Activated T-helper 17 cell treated with anti-CD3 and anti-CD28 coated beads, Interleukin-2, amount 50 U/mL, for 72 hours (primary cell): Measurements from ENCODE around the gene MYLIP. TPM values are rescaled to one million over a fixed set of nuclear protein-coding genes. Genes with fewer than 3 reads are reported as not detected.

ENCODE experiments used
- ATAC-seq: fragments of 150-1000 bp; cut with Tn5 transposase; replicated peaks from 2 replicates; pipeline ENCODE4 v1.10.0; 2021; ENCODE audit warnings: mild to moderate bottlenecking, moderate library complexity
- H3K27ac Mint-ChIP-seq: one replicate; pipeline ENCODE4 v1.8.0; 2022; ENCODE audit warnings: mixed read lengths
- H3K27me3 Mint-ChIP-seq: one replicate; pipeline ENCODE4 v1.8.0; 2022; ENCODE audit warnings: mixed read lengths
- H3K36me3 Mint-ChIP-seq: one replicate; pipeline ENCODE4 v1.8.0; 2022; ENCODE audit warnings: low read depth, mild to moderate bottlenecking, mixed read lengths
- H3K4me1 Mint-ChIP-seq: one replicate; pipeline ENCODE4 v1.8.0; 2022; ENCODE audit warnings: mixed read lengths
- H3K4me3 Mint-ChIP-seq: one replicate; pipeline ENCODE4 v1.8.0; 2022; ENCODE audit warnings: mild to moderate bottlenecking, mixed read lengths
- H3K9me3 Mint-ChIP-seq: one replicate; pipeline ENCODE4 v1.8.0; 2022; ENCODE audit warnings: mixed read lengths
- total RNA-seq, 2 donors: library from RNA; stranded (reverse); gene quantifications; one replicate each; pipeline ENCODE4 v1.2.3, GENCODE V29; 2022

Gene MYLIP
- total RNA-seq, 2 donors from 2014 or later, result 5.4 to 6.0 TPM

- Mint-ChIP-seq H3K4me3 (no peak overlapping the region), H3K4me1 (peaks cover 5% of the 10 kb centered on the region), H3K27me3 (peaks cover 6% of the 10 kb centered on the region), H3K36me3 (no peaks in the 10 kb centered on the region), H3K27ac (no peak overlapping the region), H3K9me3 (peaks cover 5% of the 10 kb centered on the region)
- ATAC-seq, result peak; percentile 46
Measured at GRCh38 chr6:16097382-16098171, 31.3 kb upstream of the MYLIP start.

GRCh38 chr6:16098211-16098610, 30.7 kb upstream of the MYLIP start:
- Mint-ChIP-seq H3K9me3 (peaks cover 5% of the 10 kb centered on the region), H3K4me1 (peaks cover 5% of the 10 kb centered on the region), H3K36me3 (no peaks in the 10 kb centered on the region), H3K4me3 (no peak overlapping the region), H3K27ac (no peak overlapping the region), H3K27me3 (peaks cover 3% of the 10 kb centered on the region)
- no peak for ATAC-seq

GRCh38 chr6:16102208-16102607, 26.7 kb upstream of the MYLIP start:
- H3K27ac Mint-ChIP-seq, result no peak overlapping the region

GRCh38 chr6:16103722-16104121, 25.2 kb upstream of the MYLIP start:
- no peak for ATAC-seq
- no peaks in the 10 kb centered on the region for H3K4me1 Mint-ChIP-seq
- no peak overlapping the region for H3K4me3 Mint-ChIP-seq
- no peaks in the 10 kb centered on the region for H3K27me3 Mint-ChIP-seq
- no peak overlapping the region for H3K27ac Mint-ChIP-seq
- H3K36me3 Mint-ChIP-seq, result no peaks in the 10 kb centered on the region
- peaks cover 5% of the 10 kb centered on the region for H3K9me3 Mint-ChIP-seq

More at GRCh38 chr6:16102208-16102607, 26.7 kb upstream of the MYLIP start:
- Mint-ChIP-seq H3K4me3 (no peak overlapping the region), H3K4me1 (peaks cover under 1% of the 10 kb centered on the region), H3K27me3 (no peaks in the 10 kb centered on the region), H3K9me3 (peaks cover 5% of the 10 kb centered on the region), H3K36me3 (no peaks in the 10 kb centered on the region)
- ATAC-seq, result no peak

GRCh38 chr6:16104624-16105433, 24.1 kb upstream of the MYLIP start:
- Mint-ChIP-seq H3K4me3 (no peak overlapping the region), H3K27ac (no peak overlapping the region), H3K9me3 (no peaks in the 10 kb centered on the region), H3K4me1 (no peaks in the 10 kb centered on the region), H3K27me3 (no peaks in the 10 kb centered on the region), H3K36me3 (no peaks in the 10 kb centered on the region)
- ATAC-seq, result no peak

GRCh38 chr6:16105854-16106253, 23.0 kb upstream of the MYLIP start:
- Mint-ChIP-seq H3K36me3 (no peaks in the 10 kb centered on the region), H3K4me1 (no peaks in the 10 kb centered on the region), H3K4me3 (no peak overlapping the region), H3K27ac (no peak overlapping the region), H3K27me3 (no peaks in the 10 kb centered on the region), H3K9me3 (no peaks in the 10 kb centered on the region)
- no peak for ATAC-seq

- no peak for ATAC-seq
- H3K36me3 Mint-ChIP-seq, result no peaks in the 10 kb centered on the region
- H3K9me3 Mint-ChIP-seq, result no peaks in the 10 kb centered on the region
- H3K27ac Mint-ChIP-seq, result no peak overlapping the region
- H3K4me1 Mint-ChIP-seq, result no peaks in the 10 kb centered on the region
- no peak overlapping the region for H3K4me3 Mint-ChIP-seq
- no peaks in the 10 kb centered on the region for H3K27me3 Mint-ChIP-seq
Measured at GRCh38 chr6:16106991-16107787, 21.7 kb upstream of the MYLIP start.

GRCh38 chr6:16108419-16108818, 20.5 kb upstream of the MYLIP start:
- Mint-ChIP-seq H3K27me3 (no peaks in the 10 kb centered on the region), H3K4me1 (no peaks in the 10 kb centered on the region), H3K36me3 (no peaks in the 10 kb centered on the region), H3K27ac (no peak overlapping the region), H3K4me3 (no peak overlapping the region), H3K9me3 (no peaks in the 10 kb centered on the region)
- no peak for ATAC-seq

GRCh38 chr6:16108921-16109658, 19.8 kb upstream of the MYLIP start:
- Mint-ChIP-seq H3K9me3 (no peaks in the 10 kb centered on the region), H3K36me3 (no peaks in the 10 kb centered on the region), H3K27me3 (no peaks in the 10 kb centered on the region), H3K27ac (no peak overlapping the region), H3K4me1 (no peaks in the 10 kb centered on the region), H3K4me3 (no peak overlapping the region)
- no peak for ATAC-seq

GRCh38 chr6:16109659-16110305, 19.1 kb upstream of the MYLIP start:
- no peaks in the 10 kb centered on the region for H3K4me1 Mint-ChIP-seq

GRCh38 chr6:16118825-16119224, 10.1 kb upstream of the MYLIP start:
- H3K36me3 Mint-ChIP-seq, result no peaks in the 10 kb centered on the region
- peaks cover 10% of the 10 kb centered on the region for H3K27me3 Mint-ChIP-seq
- no peak overlapping the region for H3K27ac Mint-ChIP-seq
- no peak for ATAC-seq
- no peaks in the 10 kb centered on the region for H3K9me3 Mint-ChIP-seq
- no peaks in the 10 kb centered on the region for H3K4me1 Mint-ChIP-seq
- H3K4me3 Mint-ChIP-seq, result no peak overlapping the region

More at GRCh38 chr6:16109659-16110305, 19.1 kb upstream of the MYLIP start:
- Mint-ChIP-seq H3K36me3 (no peaks in the 10 kb centered on the region), H3K27me3 (no peaks in the 10 kb centered on the region), H3K27ac (no peak overlapping the region), H3K4me3 (no peak overlapping the region), H3K9me3 (no peaks in the 10 kb centered on the region)
- ATAC-seq, result no peak

GRCh38 chr6:16121339-16121738, 7.5 kb upstream of the MYLIP start:
- H3K9me3 Mint-ChIP-seq, result no peaks in the 10 kb centered on the region
- H3K27ac Mint-ChIP-seq, result no peak overlapping the region
- H3K4me3 Mint-ChIP-seq, result no peak overlapping the region
- no peaks in the 10 kb centered on the region for H3K36me3 Mint-ChIP-seq
- no peaks in the 10 kb centered on the region for H3K4me1 Mint-ChIP-seq
- H3K27me3 Mint-ChIP-seq, result peaks cover 10% of the 10 kb centered on the region
- ATAC-seq, result no peak

GRCh38 chr6:16122197-16122596, 6.7 kb upstream of the MYLIP start:
- H3K27ac Mint-ChIP-seq, result no peak overlapping the region
- no peaks in the 10 kb centered on the region for H3K36me3 Mint-ChIP-seq
- no peaks in the 10 kb centered on the region for H3K4me1 Mint-ChIP-seq
- no peak overlapping the region for H3K4me3 Mint-ChIP-seq
- no peak for ATAC-seq
- no peaks in the 10 kb centered on the region for H3K9me3 Mint-ChIP-seq
- peaks cover 15% of the 10 kb centered on the region for H3K27me3 Mint-ChIP-seq
